Measurements from ENCODE around the gene LRP1B.

DNA sequence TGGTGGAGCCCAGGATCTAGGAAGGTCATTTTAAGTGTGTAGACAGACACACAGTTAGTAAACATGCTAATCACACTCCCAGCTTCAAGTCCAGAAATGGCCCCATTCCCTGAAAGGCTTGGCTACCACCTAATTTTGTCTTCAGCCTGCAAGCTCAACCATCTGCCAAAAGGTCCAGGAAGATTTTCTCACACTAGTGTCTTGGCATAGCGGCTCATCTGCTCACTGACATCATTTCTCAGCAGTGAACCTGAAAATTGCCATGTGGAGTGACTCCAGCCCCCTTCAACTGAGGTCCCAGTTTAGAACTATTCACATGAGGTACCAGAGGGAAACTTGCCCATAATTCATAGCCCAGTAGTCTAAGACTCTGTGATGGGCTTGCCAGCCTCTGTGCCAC lies 748.9 kb downstream of the LRP1B start:
- TF ChIP-seq, protein P1, sequence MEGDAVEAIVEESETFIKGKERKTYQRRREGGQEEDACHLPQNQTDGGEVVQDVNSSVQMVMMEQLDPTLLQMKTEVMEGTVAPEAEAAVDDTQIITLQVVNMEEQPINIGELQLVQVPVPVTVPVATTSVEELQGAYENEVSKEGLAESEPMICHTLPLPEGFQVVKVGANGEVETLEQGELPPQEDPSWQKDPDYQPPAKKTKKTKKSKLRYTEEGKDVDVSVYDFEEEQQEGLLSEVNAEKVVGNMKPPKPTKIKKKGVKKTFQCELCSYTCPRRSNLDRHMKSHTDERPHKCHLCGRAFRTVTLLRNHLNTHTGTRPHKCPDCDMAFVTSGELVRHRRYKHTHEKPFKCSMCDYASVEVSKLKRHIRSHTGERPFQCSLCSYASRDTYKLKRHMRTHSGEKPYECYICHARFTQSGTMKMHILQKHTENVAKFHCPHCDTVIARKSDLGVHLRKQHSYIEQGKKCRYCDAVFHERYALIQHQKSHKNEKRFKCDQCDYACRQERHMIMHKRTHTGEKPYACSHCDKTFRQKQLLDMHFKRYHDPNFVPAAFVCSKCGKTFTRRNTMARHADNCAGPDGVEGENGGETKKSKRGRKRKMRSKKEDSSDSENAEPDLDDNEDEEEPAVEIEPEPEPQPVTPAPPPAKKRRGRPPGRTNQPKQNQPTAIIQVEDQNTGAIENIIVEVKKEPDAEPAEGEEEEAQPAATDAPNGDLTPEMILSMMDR (IDR thresholded peaks at IDR 0.05): no peak
- TF ChIP-seq POLR2AphosphoS5 (IDR thresholded peaks at IDR 0.05): no peak
